HepG2 (cell line): ENCODE data around the gene KIF9. TPM values are rescaled to one million over a fixed set of nuclear protein-coding genes. Genes with fewer than 3 reads are reported as not detected.

ENCODE experiments used
- ATAC-seq: fragments of 200-7000 bp; cut with Tn5 transposase; 3 replicates; pipeline ENCODE4 v1.9.1; 2020; ENCODE audit warnings: mild to moderate bottlenecking, moderate library complexity
- BruUV-seq: library from RNA; stranded (reverse); fragments of 400-500 nt; replicated peaks from 2 replicates; lab custom pipeline; 2021; lab: Mats Ljungman, UMichigan
- CTCF ChIA-PET: fragments of 300-600 bp; formaldehyde crosslinking; extraction: SDS; loops from one replicate; lab custom pipeline; 2021; ENCODE audit warnings: low total read pairs, inconsistent platforms, low intra/inter-chr PET ratio; lab: Yijun Ruan, JAX
- POLR2A ChIA-PET: fragments of 350-600 bp; sonication (Branson Sonifier 250); formaldehyde crosslinking; loops from one replicate; lab custom pipeline; 2020; ENCODE audit warnings: antibody characterized with exemption, inconsistent platforms; lab: Yijun Ruan, JAX
- DNase-seq: peaks from one replicate; pipeline ENCODE4 v3.0.0-alpha.2; 2015; ENCODE audit warnings: low spot score
- FAIRE-seq: peaks from 3 replicates; lab custom pipeline; 2011; peaks lifted over from hg19 to GRCh38; lab: Jason Lieb, UNC
- H2AFZ ChIP-seq: one replicate; pipeline ENCODE4 v1.6.1; 2011; ENCODE audit warnings: low read length, inconsistent platforms
- H3K27ac ChIP-seq: fragments of 300-600 bp; 3 replicates; pipeline ENCODE4 v1.8.0; 2011; ENCODE audit warnings: mixed run types, mild to moderate bottlenecking, mixed read lengths, low read length, inconsistent platforms; ENCODE audit not compliant: insufficient read depth; ENCODE audit errors: extremely low read length
- H3K27me3 ChIP-seq, 2 experiments: fragments of 200-600 bp in 1 of 2; 2 replicates in 1 of 2; 3 replicates in 1 of 2; pipeline versions ENCODE4 v1.6.0 to v1.8.0; 2011; ENCODE audit warnings: low read length in 2 of 2, mild to moderate bottlenecking in 2 of 2, moderate library complexity in 2 of 2, inconsistent platforms in 1 of 2; ENCODE audit not compliant: insufficient read depth in 2 of 2, control insufficient read depth in 1 of 2
- H3K36me3 ChIP-seq, 2 experiments: fragments of 200-600 bp in 1 of 2; replicated peaks in 1 of 2; 2 replicates in 1 of 2; 3 replicates in 1 of 2; pipeline versions ENCODE4 v1.5.1 to v1.8.0; 2011; ENCODE audit warnings: low read length in 2 of 2, inconsistent platforms in 1 of 2; ENCODE audit not compliant: insufficient read depth in 2 of 2, control insufficient read depth in 1 of 2
- H3K4me1 ChIP-seq: 2 replicates; pipeline ENCODE4 v1.5.1; 2012; ENCODE audit warnings: low read length, inconsistent platforms; ENCODE audit not compliant: insufficient read depth
- H3K4me2 ChIP-seq: 2 replicates; pipeline ENCODE4 v1.6.0; 2011; ENCODE audit warnings: low read depth, low read length, inconsistent platforms
- H3K4me3 ChIP-seq, 3 experiments: fragments of 200-600 bp in 1 of 3; sonication (generic), shearing (Covaris generic) in 1 of 3; replicated peaks in 1 of 3; 2 replicates each; pipeline ENCODE4 v1.5.1; 2011 to 2016; ENCODE audit warnings: low read length in 3 of 3, inconsistent platforms in 2 of 3, low read depth in 2 of 3, mild to moderate bottlenecking in 2 of 3, control low read depth in 1 of 3, mixed read lengths in 1 of 3; ENCODE audit not compliant: insufficient read depth in 1 of 3
- H3K79me2 ChIP-seq: one replicate; pipeline ENCODE4 v1.6.1; 2011; ENCODE audit warnings: low read length, inconsistent platforms; ENCODE audit not compliant: insufficient read depth
- H3K9ac ChIP-seq: 2 replicates; pipeline ENCODE4 v1.6.0; 2011; ENCODE audit warnings: mild to moderate bottlenecking, low read depth, low read length, inconsistent platforms; ENCODE audit not compliant: insufficient read depth
- H3K9me3 ChIP-seq: 2 replicates; pipeline ENCODE4 v1.5.1; 2012; ENCODE audit warnings: mild to moderate bottlenecking, low read length
- H4K20me1 ChIP-seq: 2 replicates; pipeline ENCODE4 v1.6.0; 2011; ENCODE audit warnings: inconsistent platforms, mild to moderate bottlenecking, low read length, moderate library complexity; ENCODE audit not compliant: insufficient read depth
- CEBPB ChIP-seq: IDR thresholded peaks from 2 replicates; pipeline ENCODE4 v1.6.1; 2011; ENCODE audit warnings: low read depth, low read length, improper control_type of control experiment, borderline replicate concordance
- CEBPG ChIP-seq: IDR thresholded peaks from 2 replicates; pipeline ENCODE4 v1.6.1; 2016
- HNF4A ChIP-seq: sonication (generic); formaldehyde crosslinking; IDR thresholded peaks from 2 replicates; pipeline ENCODE4 v1.4.0; 2020; ENCODE audit warnings: missing genetic modification reagents
- HOXA7 ChIP-seq: sonication (generic); formaldehyde crosslinking; IDR thresholded peaks from 2 replicates; pipeline ENCODE4 v1.8.1; 2022; ENCODE audit warnings: mild to moderate bottlenecking, missing genetic modification reagents, moderate library complexity
- KLF6 ChIP-seq: IDR thresholded peaks from 2 replicates; pipeline ENCODE4 v1.8.0; 2016; ENCODE audit warnings: missing biosample characterization, missing genetic modification reagents
- MXI1 ChIP-seq: IDR thresholded peaks from 3 replicates; pipeline ENCODE4 v1.6.1; 2012; ENCODE audit warnings: low read depth, low read length, inconsistent platforms, borderline replicate concordance
- PLSCR1 ChIP-seq: sonication (generic); formaldehyde crosslinking; IDR thresholded peaks from 2 replicates; pipeline ENCODE4 v1.5.0; 2020; ENCODE audit warnings: missing genetic modification reagents, mild to moderate bottlenecking, borderline replicate concordance
- RARG ChIP-seq: sonication (generic); formaldehyde crosslinking; IDR thresholded peaks from 2 replicates; pipeline ENCODE4 v1.4.0; 2020; ENCODE audit warnings: low read depth, mild to moderate bottlenecking, missing genetic modification reagents
- SKI ChIP-seq: fragments of 450-650 bp; IDR thresholded peaks from one replicate; pipeline ENCODE4 v1.6.1; 2018; ENCODE audit warnings: mild to moderate bottlenecking; ENCODE audit not compliant: partially characterized antibody
- ZNF20 ChIP-seq: sonication (generic); formaldehyde crosslinking; IDR thresholded peaks from 2 replicates; pipeline ENCODE4 v1.4.0; 2020; ENCODE audit warnings: mild to moderate bottlenecking, moderate library complexity, missing genetic modification reagents
- ZNF512 ChIP-seq: sonication (generic); formaldehyde crosslinking; IDR thresholded peaks from 2 replicates; pipeline ENCODE4 v1.4.0; 2020; ENCODE audit warnings: mild to moderate bottlenecking, missing genetic modification reagents
- ZNF574 ChIP-seq: sonication (generic); formaldehyde crosslinking; IDR thresholded peaks from 2 replicates; pipeline ENCODE4 v1.4.0; 2020; ENCODE audit warnings: missing genetic modification reagents
- ZNF747 ChIP-seq: sonication (generic); formaldehyde crosslinking; IDR thresholded peaks from 2 replicates; pipeline ENCODE4 v1.8.1; 2023; ENCODE audit warnings: missing genetic modification reagents, mild to moderate bottlenecking, borderline replicate concordance
- ZNF891 ChIP-seq: sonication (generic); formaldehyde crosslinking; IDR thresholded peaks from 2 replicates; pipeline ENCODE4 v1.5.0; 2020; ENCODE audit warnings: mild to moderate bottlenecking, missing genetic modification reagents
- ZSCAN22 ChIP-seq: sonication (generic); formaldehyde crosslinking; IDR thresholded peaks from 2 replicates; pipeline ENCODE4 v1.4.0; 2020; ENCODE audit warnings: mild to moderate bottlenecking, missing genetic modification reagents
- ZSCAN29 ChIP-seq: sonication (generic); formaldehyde crosslinking; conservative IDR thresholded peaks from 2 replicates; pipeline ENCODE4 v1.4.0; 2020; ENCODE audit warnings: mild to moderate bottlenecking, missing genetic modification reagents
- ZSCAN30 ChIP-seq: sonication (generic); formaldehyde crosslinking; IDR thresholded peaks from 2 replicates; pipeline ENCODE4 v1.5.0; 2020; ENCODE audit warnings: mild to moderate bottlenecking, missing genetic modification reagents
- WGBS: methylation state at CpG from one replicate; pipeline ENCODE4 v1.1.6; 2017; ENCODE audit warnings: low lambda C conversion rate; 5-methylcytosine and 5-hydroxymethylcytosine counted together
- in situ Hi-C: cut with HindIII; loops from 2 replicates; pipeline ENCODE4 v1.10.0; 2017; ENCODE audit warnings: low pct_unique_long_range_greater_than_20kb; ENCODE audit not compliant: extremely low pct_ligation_motif_present
- intact Hi-C: fragments of 100-400 bp; cut with micrococcal nuclease; formaldehyde crosslinking; loops from one replicate; pipeline ENCODE4 v1.10.0; 2022; ENCODE audit not compliant: unreplicated experiment
- polyA plus RNA-seq, 8 experiments: library from polyadenylated mRNA; depleted of rRNA in 3 of 8; stranded (reverse) in 7 of 8; unstranded in 1 of 8; fragments of >200 nt; fragmentation: Illumina TruSeq in 4 of 8; extraction: Trizol in 4 of 8; gene quantifications; 2 replicates each; pipeline versions ENCODE4 v1.2.1 to v1.2.3, GENCODE V29; 2011 to 2016; ENCODE audit warnings: low read depth in 4 of 8, missing spikeins in 1 of 8, mixed read lengths in 1 of 8; ENCODE audit not compliant: insufficient read depth in 1 of 8
- total RNA-seq, 5 experiments: library from RNA; depleted of rRNA; stranded (reverse); fragments of >200 nt; fragmentation: Illumina TruSeq; extraction: Trizol; gene quantifications; 2 replicates each; pipeline ENCODE4 v1.2.3, GENCODE V29; 2016; ENCODE audit warnings: low read depth in 1 of 5

Gene KIF9
- total and polyA plus RNA-seq, 2 of the 13 experiments (the other 11 are each of a cell fraction or from before 2014, with no cell fraction given), result 5.1 to 16.9 TPM

GRCh38 chr3:47301456-47301855 is 18.9 kb upstream of the KIF9 start (continued):
- TF ChIP-seq ZSCAN29 (CRISPR knock-in tag) (no peak), ZSCAN30 (CRISPR knock-in tag) (no peak), HNF4A (CRISPR knock-in tag) (peak; percentile 83)
- TF ChIP-seq, all 625 proteins: peak for 52

- H3K27me3 ChIP-seq, result no peaks in the 10 kb centered on the region
- H3K4me2 ChIP-seq, result no peak overlapping the region
- no peak overlapping the region for H3K4me3 ChIP-seq
- H3K27ac ChIP-seq, result peak overlapping the region; percentile 35
- intact Hi-C loops (loop anchor here (2.0 kb wide), 1 partner anchor 25 kb away; no protein-coding TSS in a partner anchor), in situ Hi-C loops (no loop called here)
- WGBS, result 79% methylated on average over 9 of the region's 9 CpGs
- DNase-seq (peak; percentile 20), ATAC-seq (peak; percentile 72), FAIRE-seq (no peak)
- H3K79me2 ChIP-seq, result peaks cover 12% of the 10 kb centered on the region
- no peaks in the 10 kb centered on the region for H4K20me1 ChIP-seq
- BruUV-seq, result no TSS peak
- H3K4me1 ChIP-seq, result peaks cover 53% of the 10 kb centered on the region
- no peaks in the 10 kb centered on the region for H3K9me3 ChIP-seq
- no peak overlapping the region for H3K9ac ChIP-seq
- POLR2A ChIA-PET, result interaction anchor here (1.2 kb wide), 1 partner anchor 81 kb away, joined by 3 read pairs; the partner anchor contains the start of gene PTPN23
- no peak overlapping the region for H2AFZ ChIP-seq
- CTCF ChIA-PET, result no interaction called here
- H3K36me3 ChIP-seq, result peaks cover 1 to 3% of the 10 kb centered on the region in 2 experiments; a peak in 4 of 5 replicates
- TF ChIP-seq HOXA7 (CRISPR knock-in tag) (no peak), ZNF574 (no peak), PLSCR1 (CRISPR knock-in tag) (no peak), MXI1 (no peak), RARG (CRISPR knock-in tag) (no peak), KLF6 (CRISPR knock-in tag) (no peak), ZNF891 (no peak), CEBPB (peak; percentile 57; the same call in 1 of the 2 replicates), ZNF747 (CRISPR knock-in tag) (no peak), SKI (no peak), ZNF20 (CRISPR knock-in tag) (0 out of 2 replicates have a peak, but pooled peaks have one; percentile 69), ZSCAN22 (CRISPR knock-in tag) (no peak), CEBPG (CRISPR knock-in tag) (0 out of 2 replicates have a peak, but pooled peaks have one; percentile 12), ZNF512 (CRISPR knock-in tag) (0 out of 2 replicates have a peak, but pooled peaks have one; percentile 18)
Observed at GRCh38 chr3:47299381-47300318, 17.1 kb upstream of the KIF9 start.
